T-helper 9 cell (primary cell): ENCODE measurements around the gene MED16.
"Not testable (repeated sequence)": the region's sequence is repeated elsewhere in the genome, so short reads cannot be mapped to it uniquely, and the experiment has no call there.

Source experiments
- DNase-seq: peaks from one replicate; pipeline ENCODE4 v3.0.0-alpha.2; 2020

Gene MED16

GRCh38 chr19:904545-904944 is 11.6 kb upstream of the MED16 start:
- no peak for DNase-seq

- no peak for DNase-seq
Measured at GRCh38 chr19:903266-903797, 10.3 kb upstream of the MED16 start.

- no peak for DNase-seq
Measured at GRCh38 chr19:902446-903226, 9.6 kb upstream of the MED16 start.

GRCh38 chr19:902093-902370 is 9.0 kb upstream of the MED16 start:
- no peak for DNase-seq

- DNase-seq = no peak
Measured at GRCh38 chr19:901216-902092, 8.5 kb upstream of the MED16 start.

- DNase-seq = peak; percentile 31
Measured at GRCh38 chr19:900302-901111, 7.5 kb upstream of the MED16 start.

GRCh38 chr19:900043-900301 is 7.0 kb upstream of the MED16 start:
- DNase-seq = no peak

GRCh38 chr19:899336-900042 is 6.5 kb upstream of the MED16 start:
- no peak for DNase-seq

- no peak for DNase-seq
Measured at GRCh38 chr19:898663-899062, 5.7 kb upstream of the MED16 start.

GRCh38 chr19:897442-898039 is 4.6 kb upstream of the MED16 start:
- DNase-seq = no peak

- no peak for DNase-seq
Measured at GRCh38 chr19:896999-897398, 4.0 kb upstream of the MED16 start.

GRCh38 chr19:896434-896833 is 3.4 kb upstream of the MED16 start:
- DNase-seq = no peak

GRCh38 chr19:892243-892893 is 619 bp downstream of the MED16 start:
- no peak for DNase-seq

GRCh38 chr19:891421-892200 is 1.4 kb downstream of the MED16 start:
- DNase-seq = not testable (repeated sequence)

- DNase-seq = no peak
Measured at GRCh38 chr19:890831-891230, 2.2 kb downstream of the MED16 start.

GRCh38 chr19:889662-890295 is 3.2 kb downstream of the MED16 start:
- no peak for DNase-seq

- DNase-seq = peak; percentile 47
Measured at GRCh38 chr19:888581-889385, 4.2 kb downstream of the MED16 start.

GRCh38 chr19:887599-887998 is 5.4 kb downstream of the MED16 start:
- no peak for DNase-seq

GRCh38 chr19:887072-887471 is 5.9 kb downstream of the MED16 start:
- DNase-seq = no peak
